Effector memory CD4-positive, alpha-beta T cell (primary cell): ENCODE data around the gene ACAT2.
"Not testable (repeated sequence)": the region's sequence is repeated elsewhere in the genome, so short reads cannot be mapped to it uniquely, and the experiment has no call there.

Source experiments
- DNase-seq, 3 donors: peaks; one replicate each; pipeline ENCODE4 v3.0.0-alpha.2; 2020
- H3K27ac ChIP-seq: 2 replicates; pipeline ENCODE4 v1.7.0; 2013; ENCODE audit warnings: mild to moderate bottlenecking, low read length, moderate library complexity; ENCODE audit not compliant: insufficient read depth, poor library complexity, severe bottlenecking
- H3K27me3 ChIP-seq: replicated peaks from 2 replicates; pipeline ENCODE4 v1.7.0; 2013; ENCODE audit warnings: mild to moderate bottlenecking, low read length; ENCODE audit not compliant: insufficient read depth, control insufficient read depth, poor library complexity, severe bottlenecking
- H3K36me3 ChIP-seq: 2 replicates; pipeline ENCODE4 v1.7.0; 2013; ENCODE audit warnings: mild to moderate bottlenecking, low read length, moderate library complexity; ENCODE audit not compliant: control insufficient read depth, insufficient read depth
- H3K4me1 ChIP-seq: 2 replicates; pipeline ENCODE4 v1.7.0; 2013; ENCODE audit warnings: low read length, mild to moderate bottlenecking; ENCODE audit not compliant: control insufficient read depth, insufficient read depth, poor library complexity, severe bottlenecking
- H3K4me3 ChIP-seq: 2 replicates; pipeline ENCODE4 v1.7.0; 2013; ENCODE audit warnings: low read length, low read depth, mild to moderate bottlenecking; ENCODE audit not compliant: insufficient read depth, poor library complexity, severe bottlenecking
- H3K9me3 ChIP-seq: 2 replicates; pipeline ENCODE4 v1.7.0; 2013; ENCODE audit warnings: mild to moderate bottlenecking, low read length, moderate library complexity; ENCODE audit not compliant: control insufficient read depth

ACAT2 gene

DNA sequence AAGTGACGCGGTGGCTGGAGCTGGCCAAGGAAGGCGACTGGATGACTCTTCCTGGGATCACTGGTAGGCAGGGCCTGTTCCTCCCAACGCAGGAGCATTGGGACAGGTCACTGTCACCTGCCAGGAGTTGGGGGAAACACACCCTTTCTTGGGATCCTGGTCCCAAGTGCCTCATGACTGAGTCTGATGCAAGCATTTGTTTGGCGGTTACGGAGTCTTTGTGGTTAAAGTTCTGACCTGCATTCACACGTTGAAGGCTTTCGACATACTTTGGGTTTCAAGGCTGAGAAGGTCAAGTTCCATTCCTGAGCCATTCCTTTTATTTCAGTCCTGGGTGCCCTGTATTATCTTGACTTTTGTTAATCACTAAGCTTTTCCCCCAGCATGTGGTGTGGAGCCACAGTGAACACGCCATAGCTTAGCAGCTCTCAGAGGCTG is 44.2 kb downstream of the ACAT2 start:
- no peaks in the 10 kb centered on the region for H3K36me3 ChIP-seq
- no peaks in the 10 kb centered on the region for H3K9me3 ChIP-seq
- no peak for DNase-seq
- H3K4me1 ChIP-seq, result no peaks in the 10 kb centered on the region
- no peak overlapping the region for H3K4me3 ChIP-seq
- H3K27me3 ChIP-seq, result no peaks in the 10 kb centered on the region
- H3K27ac ChIP-seq, result no peak overlapping the region

DNA sequence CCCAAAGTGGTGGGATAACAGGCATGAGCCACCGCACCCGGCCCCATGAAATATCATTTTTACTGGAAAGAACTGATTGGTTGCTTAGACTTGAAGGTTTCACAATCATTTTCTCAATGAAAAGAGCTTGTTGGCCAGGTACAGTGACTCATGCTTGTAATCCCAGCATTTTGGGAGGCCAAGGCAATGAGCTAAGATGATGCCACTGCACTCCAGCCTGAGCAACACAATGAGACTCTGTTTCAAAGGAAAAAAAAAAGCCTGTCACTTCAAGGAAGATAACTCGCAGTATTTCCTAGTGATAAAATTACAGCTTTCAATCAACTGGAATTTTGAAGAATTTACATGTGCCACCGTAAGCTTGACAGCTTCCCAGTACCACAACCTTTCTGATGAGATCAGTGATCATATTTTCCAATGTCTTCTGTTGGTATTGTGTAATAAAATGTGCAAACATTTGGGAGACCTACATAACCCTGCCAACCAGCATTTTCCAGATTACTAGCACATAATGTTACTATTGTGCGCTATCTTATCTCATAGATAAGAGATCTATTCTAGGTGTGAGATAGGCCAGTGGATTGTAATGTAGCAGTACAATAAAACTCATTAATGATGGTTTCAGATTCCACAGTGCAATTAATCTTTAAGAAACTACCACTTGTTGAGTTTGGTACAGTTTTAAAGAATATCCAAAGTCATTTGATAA is 45.5 kb downstream of the ACAT2 start:
- H3K27ac ChIP-seq, result no peak overlapping the region
- no peak for DNase-seq
- no peak overlapping the region for H3K4me3 ChIP-seq
- H3K9me3 ChIP-seq, result no peaks in the 10 kb centered on the region
- no peaks in the 10 kb centered on the region for H3K4me1 ChIP-seq
- no peaks in the 10 kb centered on the region for H3K36me3 ChIP-seq
- no peaks in the 10 kb centered on the region for H3K27me3 ChIP-seq

GRCh38 chr6:159808647-159809046 is 46.8 kb downstream of the ACAT2 start:
- Histone ChIP-seq H3K4me3 (no peak overlapping the region), H3K27ac (no peak overlapping the region), H3K36me3 (no peaks in the 10 kb centered on the region), H3K9me3 (no peaks in the 10 kb centered on the region), H3K4me1 (no peaks in the 10 kb centered on the region), H3K27me3 (no peaks in the 10 kb centered on the region)
- DNase-seq, result no peak

DNA sequence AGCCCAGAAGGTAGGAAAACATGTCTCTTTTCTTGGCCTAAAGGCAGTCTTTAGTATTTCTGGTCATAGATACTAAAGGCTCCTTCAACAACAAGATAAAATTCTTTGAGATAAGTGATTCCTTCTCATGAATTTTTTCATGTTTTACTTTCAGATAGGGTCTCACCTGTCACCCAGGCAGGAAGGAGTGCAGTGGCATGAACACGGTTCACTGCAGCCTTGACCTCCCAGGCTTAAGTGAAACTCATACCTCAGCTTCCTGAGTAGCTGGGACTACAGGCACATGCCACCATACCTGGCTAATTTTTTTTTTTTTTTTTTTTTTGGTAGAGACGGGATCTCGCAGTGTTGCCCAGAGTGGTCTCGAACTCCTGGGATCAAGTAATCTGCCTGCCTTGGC is 47.3 kb downstream of the ACAT2 start:
- H3K27me3 ChIP-seq, result no peaks in the 10 kb centered on the region
- no peaks in the 10 kb centered on the region for H3K4me1 ChIP-seq
- DNase-seq, result no peak
- no peaks in the 10 kb centered on the region for H3K9me3 ChIP-seq
- H3K36me3 ChIP-seq, result no peaks in the 10 kb centered on the region
- no peak overlapping the region for H3K27ac ChIP-seq
- no peak overlapping the region for H3K4me3 ChIP-seq

- Histone ChIP-seq H3K4me1 (no peaks in the 10 kb centered on the region), H3K9me3 (no peaks in the 10 kb centered on the region), H3K4me3 (no peak overlapping the region), H3K27me3 (no peaks in the 10 kb centered on the region), H3K27ac (no peak overlapping the region), H3K36me3 (no peaks in the 10 kb centered on the region)
- no peak for DNase-seq
These were observed 51.9 kb downstream of the ACAT2 start for GRCh38 chr6:159813781-159814180.

- Histone ChIP-seq H3K9me3 (no peaks in the 10 kb centered on the region), H3K4me1 (peaks cover 4% of the 10 kb centered on the region), H3K27ac (no peak overlapping the region)
These were observed 53.6 kb downstream of the ACAT2 start for GRCh38 chr6:159815410-159815809.

DNA sequence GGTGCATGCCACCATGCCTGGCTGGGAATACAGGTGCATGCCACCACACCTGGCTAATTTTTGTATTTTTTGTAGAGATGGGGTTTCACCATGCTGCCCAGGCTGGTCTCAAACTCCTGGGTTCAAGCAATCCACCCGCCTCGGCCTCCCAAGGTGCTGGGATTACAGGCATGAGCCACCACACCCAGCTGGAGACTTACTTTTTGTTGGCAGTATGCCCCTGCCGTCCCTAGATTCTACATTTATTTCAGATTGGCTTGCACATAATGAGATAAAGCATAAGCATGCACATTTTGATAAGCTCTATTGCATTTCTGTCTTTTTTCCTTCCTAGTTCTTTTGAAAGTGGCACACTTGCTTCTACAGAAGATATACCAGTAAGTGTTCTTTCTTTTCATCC is 54.9 kb downstream of the ACAT2 start:
- H3K27ac ChIP-seq, H3K4me3 ChIP-seq, DNase-seq, H3K27me3 ChIP-seq, H3K9me3 ChIP-seq, H3K4me1 ChIP-seq, H3K36me3 ChIP-seq: not testable (repeated sequence)

More at GRCh38 chr6:159815410-159815809, 53.6 kb downstream of the ACAT2 start:
- H3K27me3 ChIP-seq, result no peaks in the 10 kb centered on the region
- DNase-seq, result no peak
- no peak overlapping the region for H3K4me3 ChIP-seq
- no peaks in the 10 kb centered on the region for H3K36me3 ChIP-seq

- Histone ChIP-seq H3K4me3 (no peak overlapping the region), H3K4me1 (peaks cover 4% of the 10 kb centered on the region), H3K9me3 (no peaks in the 10 kb centered on the region), H3K36me3 (no peaks in the 10 kb centered on the region), H3K27me3 (no peaks in the 10 kb centered on the region), H3K27ac (no peak overlapping the region)
- no peak for DNase-seq
These were observed 56.3 kb downstream of the ACAT2 start for GRCh38 chr6:159817951-159818739.

DNA sequence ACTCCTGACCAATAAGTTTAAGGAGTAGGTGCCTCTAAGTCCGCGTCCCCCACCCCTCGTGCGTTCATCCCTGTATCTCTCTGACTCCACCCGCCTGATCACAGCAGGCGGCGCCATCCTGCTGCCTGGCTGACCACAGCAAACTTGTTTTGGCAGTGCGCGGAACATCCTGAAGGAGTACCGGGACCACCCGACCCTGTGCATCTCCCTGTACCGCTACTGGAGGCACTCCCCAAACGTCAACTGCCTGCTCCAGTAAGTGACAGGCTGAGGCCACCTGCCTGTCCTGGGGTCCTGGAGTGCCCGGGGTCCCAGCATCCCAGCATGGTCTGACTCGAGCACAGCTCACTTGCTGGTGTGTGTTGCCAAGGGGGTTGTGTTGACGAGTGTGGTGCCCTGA is 57.3 kb downstream of the ACAT2 start:
- H3K36me3 ChIP-seq, result no peaks in the 10 kb centered on the region
- DNase-seq, result no peak
- no peaks in the 10 kb centered on the region for H3K9me3 ChIP-seq
- H3K27me3 ChIP-seq, result no peaks in the 10 kb centered on the region
- peaks cover 4% of the 10 kb centered on the region for H3K4me1 ChIP-seq
- H3K4me3 ChIP-seq, result no peak overlapping the region
- no peak overlapping the region for H3K27ac ChIP-seq

DNA sequence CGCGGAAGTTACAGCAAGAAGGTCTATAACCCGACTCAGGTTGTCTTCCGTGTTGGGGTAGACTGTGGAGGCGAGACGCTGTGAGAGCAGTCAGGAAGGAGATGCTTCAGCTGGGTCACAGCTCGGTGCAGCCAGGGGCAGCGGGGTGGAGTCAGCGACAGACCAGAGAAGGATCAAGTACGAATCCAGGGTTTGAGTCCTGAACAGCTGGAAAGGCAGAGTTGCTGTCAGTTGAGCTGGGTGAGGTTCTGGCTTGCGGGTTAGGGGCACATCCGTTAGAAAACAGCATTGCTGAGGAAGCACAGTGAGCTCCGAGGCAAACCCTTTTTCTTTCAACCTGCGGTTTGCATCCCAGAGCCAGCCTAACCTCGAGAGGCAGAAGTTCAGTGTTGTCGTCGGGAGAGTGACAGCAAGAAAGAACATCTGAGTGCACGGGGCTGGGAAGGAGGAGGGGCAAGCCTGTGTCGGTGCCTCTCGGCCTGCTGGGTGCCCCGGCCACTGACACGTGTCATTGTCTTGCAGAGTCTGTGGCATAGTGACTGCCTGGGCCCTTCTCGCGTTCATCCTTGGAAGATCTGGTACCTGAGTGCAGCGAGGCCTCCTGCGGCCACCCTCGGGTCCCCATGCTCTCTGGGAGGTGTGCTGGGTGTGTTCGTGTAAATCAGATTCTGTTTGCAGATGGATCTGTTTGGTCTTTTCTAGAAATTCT is 58.2 kb downstream of the ACAT2 start:
- Histone ChIP-seq H3K4me1 (peaks cover 4% of the 10 kb centered on the region), H3K27ac (peak overlapping the region; percentile 28), H3K9me3 (no peaks in the 10 kb centered on the region), H3K4me3 (peak overlapping the region; percentile 37), H3K36me3 (no peaks in the 10 kb centered on the region), H3K27me3 (no peaks in the 10 kb centered on the region)
- DNase-seq, result peak in 2 of 3 donors; percentile 5 to 13
